HUES6 (cell line): ENCODE measurements around the gene LYZ.

ENCODE experiments used
- H3K27ac ChIP-seq: 2 replicates; pipeline ENCODE4 v1.7.0; 2013; ENCODE audit warnings: low read depth, mild to moderate bottlenecking, low read length, inconsistent platforms
- H3K27me3 ChIP-seq: 2 replicates; pipeline ENCODE4 v1.6.1; 2013; ENCODE audit warnings: low read length; ENCODE audit not compliant: control insufficient read depth, insufficient read depth
- H3K36me3 ChIP-seq: 2 replicates; pipeline ENCODE4 v1.6.1; 2013; ENCODE audit warnings: low read length; ENCODE audit not compliant: control insufficient read depth, insufficient read depth
- H3K4me1 ChIP-seq: 2 replicates; pipeline ENCODE4 v1.6.1; 2013; ENCODE audit warnings: low read length; ENCODE audit not compliant: control insufficient read depth, insufficient read depth
- H3K4me3 ChIP-seq: 2 replicates; pipeline ENCODE4 v1.5.1; 2013; ENCODE audit warnings: low read depth, low read length
- H3K9ac ChIP-seq: one replicate; pipeline ENCODE4 v1.6.1; 2013; ENCODE audit warnings: mild to moderate bottlenecking, low read length
- H3K9me3 ChIP-seq: 2 replicates; pipeline ENCODE4 v1.6.1; 2013; ENCODE audit warnings: low read depth, low read length; ENCODE audit not compliant: control insufficient read depth, insufficient read depth

Gene LYZ

GRCh38 chr12:69354172-69354555 lies 6.0 kb downstream of the LYZ start:
- Histone ChIP-seq H3K27me3 (no peaks in the 10 kb centered on the region), H3K36me3 (no peaks in the 10 kb centered on the region), H3K9ac (no peak overlapping the region), H3K4me1 (no peaks in the 10 kb centered on the region; the same call in 1 of the 2 replicates), H3K27ac (no peak overlapping the region), H3K9me3 (no peaks in the 10 kb centered on the region), H3K4me3 (no peak overlapping the region)

DNA sequence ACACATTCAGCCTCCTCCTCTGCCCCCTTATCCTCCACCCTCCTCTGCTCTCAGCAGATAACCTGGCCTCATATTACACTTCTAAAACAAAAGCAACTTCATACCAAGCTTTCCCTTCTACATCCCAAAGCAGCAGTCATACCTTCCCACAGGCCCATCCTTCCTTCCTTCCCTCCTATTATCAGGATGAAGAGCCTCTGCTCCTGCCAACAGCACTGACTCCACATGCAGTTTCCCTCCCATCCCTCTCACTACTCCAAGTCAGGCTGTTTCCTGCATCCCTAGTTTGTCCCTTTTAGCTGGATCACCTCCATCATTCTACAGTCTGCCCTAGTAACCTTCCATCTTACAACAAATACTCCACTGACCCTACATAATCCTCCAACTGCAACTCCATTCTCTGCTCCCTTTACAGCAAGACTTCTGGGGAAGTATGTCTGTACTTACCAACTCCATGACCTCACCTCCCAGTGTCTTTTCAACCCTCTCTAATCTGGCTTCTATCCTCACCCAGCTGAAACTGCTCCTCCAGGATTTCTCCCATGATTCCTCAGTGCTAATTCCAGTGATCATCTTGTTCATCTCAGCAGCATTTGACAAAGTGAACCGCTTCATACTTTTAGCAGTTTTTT lies 6.5 kb downstream of the LYZ start:
- Histone ChIP-seq H3K36me3 (no peaks in the 10 kb centered on the region), H3K4me3 (no peak overlapping the region), H3K9me3 (no peaks in the 10 kb centered on the region), H3K4me1 (no peaks in the 10 kb centered on the region; the same call in 1 of the 2 replicates), H3K9ac (no peak overlapping the region), H3K27me3 (no peaks in the 10 kb centered on the region), H3K27ac (no peak overlapping the region)

DNA sequence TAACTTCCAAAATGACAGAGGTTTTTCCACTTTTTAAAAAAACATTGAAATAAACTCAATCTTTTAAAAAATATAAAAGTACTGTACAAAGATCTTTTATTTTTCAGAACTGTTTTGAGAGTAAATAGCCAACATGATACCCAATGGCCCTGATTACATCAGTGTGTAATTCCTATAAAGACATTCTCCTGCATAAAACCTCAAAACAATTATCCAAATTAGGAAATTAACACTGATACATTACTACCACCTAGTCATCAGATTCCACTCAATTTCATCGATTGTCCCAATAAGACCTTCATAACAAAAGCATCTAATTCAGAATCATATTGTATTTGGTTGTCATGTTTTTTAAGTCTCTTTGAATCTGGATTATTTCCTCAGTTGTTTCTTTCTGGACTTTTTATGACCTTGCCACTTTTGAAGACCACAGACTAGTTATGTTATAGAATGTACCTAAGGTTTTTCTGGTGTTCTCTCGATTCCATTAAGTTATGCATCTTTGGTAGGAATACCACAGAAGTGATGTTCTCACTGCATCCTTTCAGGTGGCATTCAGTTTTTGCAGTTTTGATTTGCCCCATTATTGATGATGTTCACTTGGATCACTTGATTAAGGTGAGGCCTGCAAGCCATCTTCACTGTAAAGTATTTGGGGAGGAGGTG lies 7.3 kb downstream of the LYZ start:
- H3K9ac ChIP-seq = no peak overlapping the region

DNA sequence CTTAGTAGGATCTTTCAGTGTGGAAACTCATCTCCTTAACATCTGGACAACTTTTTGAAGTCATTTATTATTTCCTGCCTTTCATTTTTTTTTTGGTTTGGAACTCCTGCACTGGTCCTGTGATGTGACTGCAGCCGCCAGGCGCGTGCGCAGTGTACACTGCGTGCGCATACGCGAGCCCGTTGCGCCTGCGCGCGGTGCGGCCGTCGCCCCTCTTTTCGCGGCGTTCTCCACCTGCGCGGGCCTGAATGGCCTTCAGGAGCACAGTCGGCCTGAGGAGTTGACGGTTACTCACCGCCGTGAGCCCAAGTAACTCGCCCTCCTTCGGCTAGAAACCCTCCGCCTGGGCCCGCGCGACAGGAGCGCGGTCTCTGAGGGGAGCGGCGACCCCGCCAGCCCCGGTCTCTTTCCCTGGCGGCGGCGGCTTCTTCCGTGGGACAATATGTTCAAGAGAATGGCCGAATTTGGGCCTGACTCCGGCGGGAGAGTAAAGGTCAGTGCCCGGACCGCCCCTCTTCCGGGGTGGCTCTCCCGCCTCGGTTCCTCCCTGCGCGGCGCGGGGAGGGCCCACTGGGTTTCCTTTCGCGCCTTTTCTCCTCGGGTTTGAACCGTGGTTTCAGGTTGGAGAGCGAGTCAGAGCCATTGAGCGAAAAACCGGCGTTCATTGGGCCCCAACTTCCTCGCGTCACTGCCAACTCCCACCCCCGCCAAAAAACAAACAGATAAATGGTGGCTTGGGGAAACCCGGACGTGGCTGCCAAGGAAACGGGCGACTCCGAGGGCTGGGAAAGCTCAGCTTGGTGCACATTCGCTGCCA lies 11.6 kb downstream of the LYZ start, which contains the start of gene YEATS4:
Gene YEATS4, plus strand, starts transcription at position 213 of the 817 bp plus-strand sequence. Its CDS starts 230 bp downstream, at position 443.
- Histone ChIP-seq H3K27ac (peak within 1 kb of the TSS; percentile 91), H3K9me3 (no peaks in the 10 kb centered on the region), H3K9ac (peak within 1 kb of the TSS; percentile 96), H3K4me1 (no peaks in the 10 kb centered on the region; the same call in 1 of the 2 replicates), H3K27me3 (no peaks in the 10 kb centered on the region), H3K4me3 (peak within 1 kb of the TSS; percentile 75), H3K36me3 (peaks cover 23% of the 10 kb centered on the region)

More for the DNA sequence above, 7.3 kb downstream of the LYZ start:
- Histone ChIP-seq H3K4me3 (no peak overlapping the region), H3K36me3 (no peaks in the 10 kb centered on the region), H3K27ac (no peak overlapping the region), H3K27me3 (no peaks in the 10 kb centered on the region), H3K9me3 (no peaks in the 10 kb centered on the region), H3K4me1 (no peaks in the 10 kb centered on the region; the same call in 1 of the 2 replicates)

DNA sequence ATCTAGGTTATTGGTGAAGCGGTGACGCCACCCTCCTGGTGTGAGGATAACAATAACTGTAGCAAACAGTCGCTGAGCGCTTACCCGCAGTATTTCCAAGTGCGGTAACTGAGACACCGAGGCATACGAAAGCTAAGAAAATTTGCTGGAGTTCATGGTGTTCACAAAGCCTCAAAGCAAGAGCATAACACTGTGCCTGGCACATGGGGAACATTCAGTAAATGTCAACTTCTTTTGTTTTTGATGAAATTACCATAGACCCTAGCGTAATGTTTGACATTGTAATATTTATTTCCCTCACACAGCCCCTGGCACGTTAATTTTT lies 12.1 kb downstream of the LYZ start:
- peak overlapping the region; percentile 91 for H3K27ac ChIP-seq

DNA sequence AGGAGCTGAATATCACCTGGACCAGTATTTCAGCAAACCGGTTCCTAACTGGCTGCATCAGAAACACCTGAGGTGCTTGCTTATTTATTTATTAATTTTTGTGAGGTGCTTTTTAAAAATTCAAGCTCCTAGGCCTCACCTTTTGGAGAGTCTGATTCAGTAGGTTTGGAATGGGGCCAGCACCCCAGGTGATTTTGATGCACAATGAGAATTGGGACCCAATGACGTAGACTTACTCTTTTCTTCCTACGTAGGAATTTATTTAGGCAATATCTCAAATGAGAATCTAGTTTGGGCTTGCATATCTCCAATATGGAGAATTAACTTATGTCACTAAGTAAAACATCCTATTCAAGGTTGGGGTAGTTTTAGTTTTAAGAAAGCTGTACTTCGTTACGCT lies 18.6 kb downstream of the LYZ start:
- no peak overlapping the region for H3K9ac ChIP-seq
- no peak overlapping the region for H3K4me3 ChIP-seq
- H3K4me1 ChIP-seq = no peaks in the 10 kb centered on the region
- H3K9me3 ChIP-seq = no peaks in the 10 kb centered on the region; the same call in 1 of the 2 replicates
- H3K27ac ChIP-seq = no peak overlapping the region
- H3K27me3 ChIP-seq = no peaks in the 10 kb centered on the region
- peaks cover 81% of the 10 kb centered on the region for H3K36me3 ChIP-seq

More for the DNA sequence above, 12.1 kb downstream of the LYZ start:
- H3K4me1 ChIP-seq = no peaks in the 10 kb centered on the region
- no peaks in the 10 kb centered on the region for H3K9me3 ChIP-seq
- H3K36me3 ChIP-seq = peaks cover 23% of the 10 kb centered on the region
- peak overlapping the region; percentile 75 for H3K4me3 ChIP-seq
- H3K27me3 ChIP-seq = no peaks in the 10 kb centered on the region
- H3K9ac ChIP-seq = peak overlapping the region; percentile 96

DNA sequence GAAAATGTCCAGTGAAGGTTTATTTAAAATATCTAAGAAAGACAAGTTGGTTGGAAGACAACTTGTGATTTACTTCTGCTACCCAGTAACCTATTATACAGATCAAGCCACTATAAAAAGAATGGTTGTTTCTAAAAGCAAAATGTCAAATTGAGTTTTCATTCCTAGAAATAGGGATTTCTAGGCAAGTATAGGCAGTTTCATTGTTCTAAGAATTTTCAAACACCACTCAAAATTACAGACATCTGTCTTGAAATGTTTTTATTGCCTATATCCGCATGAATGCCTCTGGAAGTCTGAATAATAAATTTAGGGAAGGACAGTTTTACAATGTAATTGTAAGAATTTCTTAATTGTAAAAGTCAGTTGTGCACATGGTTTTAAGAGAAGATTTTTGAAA lies 20.0 kb downstream of the LYZ start:
- Histone ChIP-seq H3K9me3 (peaks cover 5% of the 10 kb centered on the region; the same call in 1 of the 2 replicates), H3K9ac (no peak overlapping the region), H3K4me3 (no peak overlapping the region), H3K4me1 (no peaks in the 10 kb centered on the region), H3K27ac (no peak overlapping the region), H3K27me3 (no peaks in the 10 kb centered on the region), H3K36me3 (peaks cover 85% of the 10 kb centered on the region)

DNA sequence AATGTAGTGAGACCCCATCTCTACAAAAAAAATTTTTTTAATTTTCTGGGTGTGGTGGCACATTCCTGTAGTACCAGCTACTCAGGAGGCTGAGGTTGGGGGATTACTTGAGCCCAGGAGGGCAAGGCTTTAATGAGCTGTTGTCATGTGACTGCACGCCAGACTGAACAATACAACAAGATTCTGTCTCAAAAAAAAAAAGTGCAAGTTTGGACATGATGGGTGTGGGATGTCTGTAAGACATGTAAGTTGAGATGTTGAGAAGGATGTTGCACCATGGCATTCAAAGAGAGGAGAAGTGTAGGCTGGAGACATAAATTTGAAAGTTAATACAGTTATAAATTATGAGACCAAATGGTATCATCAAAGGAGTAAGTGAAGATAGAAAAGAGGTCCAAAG lies 34.9 kb downstream of the LYZ start:
- Histone ChIP-seq H3K36me3 (peaks cover 38% of the 10 kb centered on the region), H3K9me3 (no peaks in the 10 kb centered on the region), H3K9ac (no peak overlapping the region), H3K27ac (no peak overlapping the region), H3K27me3 (no peaks in the 10 kb centered on the region), H3K4me3 (no peak overlapping the region), H3K4me1 (peaks cover 4% of the 10 kb centered on the region; the same call in 1 of the 2 replicates)

DNA sequence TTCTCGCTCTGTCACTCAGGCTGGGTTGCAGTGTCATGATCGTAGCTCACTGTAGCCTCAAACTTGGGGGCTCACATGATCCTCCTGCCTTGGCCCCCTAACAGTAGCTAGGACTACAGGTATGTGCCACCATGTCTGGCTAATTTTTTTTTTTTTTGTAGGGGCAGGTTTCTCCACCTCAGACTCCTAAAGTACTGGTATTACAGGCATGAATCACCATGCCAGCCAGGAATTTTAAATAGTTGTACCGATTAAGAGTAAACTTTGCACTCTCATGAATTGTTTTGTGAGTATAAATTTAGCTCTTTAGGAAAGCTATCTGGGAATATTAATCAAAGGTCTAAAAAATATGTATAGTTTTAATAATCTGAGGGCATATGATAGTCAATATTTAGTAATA lies 36.9 kb downstream of the LYZ start:
- H3K9ac ChIP-seq = no peak overlapping the region
- H3K27ac ChIP-seq = no peak overlapping the region
- H3K36me3 ChIP-seq = peaks cover 33% of the 10 kb centered on the region
- no peaks in the 10 kb centered on the region for H3K27me3 ChIP-seq
- H3K4me3 ChIP-seq = no peak overlapping the region
- H3K9me3 ChIP-seq = no peaks in the 10 kb centered on the region
- H3K4me1 ChIP-seq = peaks cover 4% of the 10 kb centered on the region; the same call in 1 of the 2 replicates

DNA sequence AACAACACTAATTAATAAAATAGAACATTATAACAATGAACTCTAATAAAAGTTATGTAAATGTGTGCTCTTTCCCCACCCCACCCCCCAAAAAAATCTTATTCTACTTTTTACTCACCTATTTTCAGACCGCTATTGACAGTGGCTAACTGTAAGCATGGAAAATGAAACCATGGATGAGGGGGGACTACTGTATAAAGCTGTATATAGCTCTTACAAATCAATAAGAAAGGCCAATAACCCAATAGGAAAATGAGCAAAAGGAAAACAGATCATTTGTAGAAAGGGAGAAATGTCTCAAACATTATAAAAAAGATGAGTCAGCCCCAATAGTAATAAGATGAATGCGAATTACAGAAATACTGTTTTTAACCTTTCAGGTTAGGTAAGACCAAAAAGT lies 38.7 kb downstream of the LYZ start:
- no peak overlapping the region for H3K4me3 ChIP-seq

GRCh38 chr12:69388371-69388770 lies 40.2 kb downstream of the LYZ start:
- Histone ChIP-seq H3K4me1 (peaks cover 3% of the 10 kb centered on the region; the same call in 1 of the 2 replicates), H3K9ac (no peak overlapping the region), H3K27ac (no peak overlapping the region), H3K9me3 (no peaks in the 10 kb centered on the region), H3K4me3 (no peak overlapping the region), H3K36me3 (peaks cover 35% of the 10 kb centered on the region), H3K27me3 (no peaks in the 10 kb centered on the region)

More for the DNA sequence above, 38.7 kb downstream of the LYZ start:
- peaks cover 45% of the 10 kb centered on the region for H3K36me3 ChIP-seq
- no peaks in the 10 kb centered on the region for H3K9me3 ChIP-seq
- H3K27ac ChIP-seq = no peak overlapping the region
- H3K27me3 ChIP-seq = no peaks in the 10 kb centered on the region
- peaks cover 4% of the 10 kb centered on the region; the same call in 1 of the 2 replicates for H3K4me1 ChIP-seq
- H3K9ac ChIP-seq = no peak overlapping the region
